ENCODE measurements around the gene NOP9.
"Not testable (repeated sequence)": the region's sequence is repeated elsewhere in the genome, so short reads cannot be mapped to it uniquely, and the experiment has no call there.

Gene NOP9

GRCh38 chr14:24349742-24350141 is 50.1 kb downstream of the NOP9 start:
- no peak overlapping the region for H2BK5ac ChIP-seq (ENCODE audit: low read length)
- no peak for DNase-seq (ENCODE audit: low spot score)
- no peak overlapping the region for H3K18ac ChIP-seq (ENCODE audit: low read length)
- no peak overlapping the region for H3K23ac ChIP-seq (ENCODE audit: low read depth, low read length, poor library complexity)
- H3K79me1 ChIP-seq (ENCODE audit: low read depth, low read length), result no peaks in the 10 kb centered on the region
- no peak overlapping the region for H4K8ac ChIP-seq (ENCODE audit: low read depth, low read length)
- H3K36me3 ChIP-seq (replicated peaks in 1 of 2; ENCODE audit: control insufficient read depth in 2 of 2, insufficient read depth in 2 of 2, low read length in 2 of 2), result no peaks in the 10 kb centered on the region
- no peak overlapping the region for H3K4me3 ChIP-seq (ENCODE audit: low read length in 2 of 2)
- H3K27ac ChIP-seq (replicated peaks; ENCODE audit: low read length), result no peak overlapping the region
- H3K9me3 ChIP-seq (replicated peaks in 1 of 2; ENCODE audit: control insufficient read depth in 2 of 2, insufficient read depth in 1 of 2, low read depth in 1 of 2, low read length in 2 of 2), result no peaks in the 10 kb centered on the region
- no peak overlapping the region for H3K4me2 ChIP-seq (ENCODE audit: insufficient read depth, low read length, poor library complexity, severe bottlenecking)
- H2AK5ac ChIP-seq (ENCODE audit: low read depth, low read length), result no peak overlapping the region
- H3K9ac ChIP-seq (ENCODE audit: low read depth, low read length, poor library complexity), result no peak overlapping the region
- H3K14ac ChIP-seq (ENCODE audit: low read length), result no peak overlapping the region
- H3K27me3 ChIP-seq (ENCODE audit: control insufficient read depth in 3 of 3, insufficient read depth in 3 of 3, low read depth in 1 of 3, low read length in 3 of 3), result peaks cover 0 to 73% (median 14%) of the 10 kb centered on the region in 3 experiments
- no peaks in the 10 kb centered on the region for H3K4me1 ChIP-seq (ENCODE audit: control insufficient read depth in 2 of 2, insufficient read depth in 1 of 2, low read depth in 1 of 2, low read length in 2 of 2)
- H2BK12ac ChIP-seq (ENCODE audit: low read length), result no peak overlapping the region
- no peak overlapping the region for H2AFZ ChIP-seq (ENCODE audit: low read length)
- no CpG with 5 or more reads among the region's 5 CpGs for WGBS, 2 donors (ENCODE audit: extremely low coverage in 2 of 2, insufficient read length in 2 of 2, insufficient replicate concordance in 1 of 2)
- H4K91ac ChIP-seq (ENCODE audit: low read depth, low read length, poor library complexity), result no peak overlapping the region
- H2BK120ac ChIP-seq (ENCODE audit: low read depth, low read length), result no peak overlapping the region
- no peak overlapping the region for H2BK15ac ChIP-seq (ENCODE audit: low read length)
- H3K4ac ChIP-seq (ENCODE audit: low read length), result no peak overlapping the region

GRCh38 chr14:24351517-24351916 is 51.9 kb downstream of the NOP9 start:
- no peak for DNase-seq (ENCODE audit: low spot score)
- Histone ChIP-seq H2BK12ac (ENCODE audit: low read length) (no peak overlapping the region), H2AFZ (ENCODE audit: low read length) (no peak overlapping the region), H3K4ac (ENCODE audit: low read length) (no peak overlapping the region), H3K4me3 (ENCODE audit: low read length in 2 of 2) (no peak overlapping the region), H3K4me1 (ENCODE audit: control insufficient read depth in 2 of 2, insufficient read depth in 1 of 2, low read depth in 1 of 2, low read length in 2 of 2) (no peaks in the 10 kb centered on the region), H3K27ac (replicated peaks; ENCODE audit: low read length) (no peak overlapping the region), H3K36me3 (replicated peaks in 1 of 2; ENCODE audit: control insufficient read depth in 2 of 2, insufficient read depth in 2 of 2, low read length in 2 of 2) (no peaks in the 10 kb centered on the region), H3K23ac (ENCODE audit: low read depth, low read length, poor library complexity) (no peak overlapping the region), H3K27me3 (ENCODE audit: control insufficient read depth in 3 of 3, insufficient read depth in 3 of 3, low read depth in 1 of 3, low read length in 3 of 3) (peaks cover 0 to 60% (median 14%) of the 10 kb centered on the region in 3 experiments), H4K91ac (ENCODE audit: low read depth, low read length, poor library complexity) (no peak overlapping the region), H3K9me3 (replicated peaks in 1 of 2; ENCODE audit: control insufficient read depth in 2 of 2, insufficient read depth in 1 of 2, low read depth in 1 of 2, low read length in 2 of 2) (no peaks in the 10 kb centered on the region), H2BK15ac (ENCODE audit: low read length) (no peak overlapping the region), H3K79me1 (ENCODE audit: low read depth, low read length) (no peaks in the 10 kb centered on the region), H3K9ac (ENCODE audit: low read depth, low read length, poor library complexity) (no peak overlapping the region), H2BK120ac (ENCODE audit: low read depth, low read length) (no peak overlapping the region), H2BK5ac (ENCODE audit: low read length) (no peak overlapping the region), H3K18ac (ENCODE audit: low read length) (no peak overlapping the region), H3K14ac (ENCODE audit: low read length) (no peak overlapping the region), H3K4me2 (ENCODE audit: insufficient read depth, low read length, poor library complexity, severe bottlenecking) (no peak overlapping the region), H2AK5ac (ENCODE audit: low read depth, low read length) (no peak overlapping the region), H4K8ac (ENCODE audit: low read depth, low read length) (no peak overlapping the region)
- no CpG with 5 or more reads among the region's 4 CpGs for WGBS, 2 donors (ENCODE audit: extremely low coverage in 2 of 2, insufficient read length in 2 of 2, insufficient replicate concordance in 1 of 2)

GRCh38 chr14:24353559-24354481 is 54.2 kb downstream of the NOP9 start:
- no peak overlapping the region for H2BK5ac ChIP-seq (ENCODE audit: low read length)
- no peak overlapping the region for H3K23ac ChIP-seq (ENCODE audit: low read depth, low read length, poor library complexity)
- H3K27ac ChIP-seq (replicated peaks; ENCODE audit: low read length), result no peak overlapping the region
- H3K79me1 ChIP-seq (ENCODE audit: low read depth, low read length), result no peaks in the 10 kb centered on the region
- no peaks in the 10 kb centered on the region for H3K4me1 ChIP-seq (ENCODE audit: control insufficient read depth in 2 of 2, insufficient read depth in 1 of 2, low read depth in 1 of 2, low read length in 2 of 2)
- DNase-seq (ENCODE audit: low spot score), result no peak
- H2BK12ac ChIP-seq (ENCODE audit: low read length), result no peak overlapping the region
- no peak overlapping the region for H4K8ac ChIP-seq (ENCODE audit: low read depth, low read length)
- H3K36me3 ChIP-seq (replicated peaks in 1 of 2; ENCODE audit: control insufficient read depth in 2 of 2, insufficient read depth in 2 of 2, low read length in 2 of 2), result no peaks in the 10 kb centered on the region
- no peak overlapping the region for H4K91ac ChIP-seq (ENCODE audit: low read depth, low read length, poor library complexity)
- H3K18ac ChIP-seq (ENCODE audit: low read length), result no peak overlapping the region
- H3K27me3 ChIP-seq (ENCODE audit: control insufficient read depth in 3 of 3, insufficient read depth in 3 of 3, low read depth in 1 of 3, low read length in 3 of 3), result peaks cover 0 to 54% (median 14%) of the 10 kb centered on the region in 3 experiments
- no peak overlapping the region for H3K4ac ChIP-seq (ENCODE audit: low read length)
- H3K9me3 ChIP-seq (replicated peaks in 1 of 2; ENCODE audit: control insufficient read depth in 2 of 2, insufficient read depth in 1 of 2, low read depth in 1 of 2, low read length in 2 of 2), result no peaks in the 10 kb centered on the region
- no peak overlapping the region for H3K4me3 ChIP-seq (ENCODE audit: low read length in 2 of 2)
- H2BK120ac ChIP-seq (ENCODE audit: low read depth, low read length), result no peak overlapping the region
- H2AFZ ChIP-seq (ENCODE audit: low read length), result no peak overlapping the region
- no peak overlapping the region for H3K4me2 ChIP-seq (ENCODE audit: insufficient read depth, low read length, poor library complexity, severe bottlenecking)
- H3K14ac ChIP-seq (ENCODE audit: low read length), result no peak overlapping the region
- WGBS, 2 donors (ENCODE audit: extremely low coverage in 2 of 2, insufficient read length in 2 of 2, insufficient replicate concordance in 1 of 2), result no CpG with 5 or more reads among the region's 5 CpGs
- H2BK15ac ChIP-seq (ENCODE audit: low read length), result no peak overlapping the region
- no peak overlapping the region for H2AK5ac ChIP-seq (ENCODE audit: low read depth, low read length)
- H3K9ac ChIP-seq (ENCODE audit: low read depth, low read length, poor library complexity), result no peak overlapping the region

- H3K79me1 ChIP-seq (ENCODE audit: low read depth, low read length); H3K36me3 ChIP-seq (replicated peaks in 1 of 2; ENCODE audit: control insufficient read depth in 2 of 2, insufficient read depth in 2 of 2, low read length in 2 of 2); H3K18ac ChIP-seq (ENCODE audit: low read length); H3K27ac ChIP-seq (replicated peaks; ENCODE audit: low read length); H4K91ac ChIP-seq (ENCODE audit: low read depth, low read length, poor library complexity); H2AFZ ChIP-seq (ENCODE audit: low read length); H3K14ac ChIP-seq (ENCODE audit: low read length); DNase-seq (ENCODE audit: low spot score); H2AK5ac ChIP-seq (ENCODE audit: low read depth, low read length); H2BK5ac ChIP-seq (ENCODE audit: low read length); H3K23ac ChIP-seq (ENCODE audit: low read depth, low read length, poor library complexity); H3K4ac ChIP-seq (ENCODE audit: low read length); H4K8ac ChIP-seq (ENCODE audit: low read depth, low read length); H3K4me3 ChIP-seq (ENCODE audit: low read length in 2 of 2); H3K4me2 ChIP-seq (ENCODE audit: insufficient read depth, low read length, poor library complexity, severe bottlenecking); H2BK120ac ChIP-seq (ENCODE audit: low read depth, low read length); H2BK15ac ChIP-seq (ENCODE audit: low read length); H3K4me1 ChIP-seq (ENCODE audit: control insufficient read depth in 2 of 2, insufficient read depth in 1 of 2, low read depth in 1 of 2, low read length in 2 of 2); H2BK12ac ChIP-seq (ENCODE audit: low read length); H3K9ac ChIP-seq (ENCODE audit: low read depth, low read length, poor library complexity); H3K9me3 ChIP-seq (replicated peaks in 1 of 2; ENCODE audit: control insufficient read depth in 2 of 2, insufficient read depth in 1 of 2, low read depth in 1 of 2, low read length in 2 of 2): not testable (repeated sequence)
- no CpG with 5 or more reads among the region's 3 CpGs for WGBS, 2 donors (ENCODE audit: extremely low coverage in 2 of 2, insufficient read length in 2 of 2, insufficient replicate concordance in 1 of 2)
- peaks cover 0 to 50% (median 14%) of the 10 kb centered on the region in 3 experiments for H3K27me3 ChIP-seq (ENCODE audit: control insufficient read depth in 3 of 3, insufficient read depth in 3 of 3, low read depth in 1 of 3, low read length in 3 of 3)
These were observed 54.8 kb downstream of the NOP9 start for GRCh38 chr14:24354482-24354825.

Measured in neuronal stem cell (in vitro differentiated cells).